Hematopoietic multipotent progenitor cell treated with erythropoietin and hydrocortisone succinate and interleukin-3 and kit ligand, for 8 days (in vitro differentiated cells): Measurements from ENCODE around the gene MNX1.

Experiments used
- DNase-seq: peaks from one replicate; pipeline ENCODE4 v3.0.0-alpha.2; 2015

MNX1 gene

DNA sequence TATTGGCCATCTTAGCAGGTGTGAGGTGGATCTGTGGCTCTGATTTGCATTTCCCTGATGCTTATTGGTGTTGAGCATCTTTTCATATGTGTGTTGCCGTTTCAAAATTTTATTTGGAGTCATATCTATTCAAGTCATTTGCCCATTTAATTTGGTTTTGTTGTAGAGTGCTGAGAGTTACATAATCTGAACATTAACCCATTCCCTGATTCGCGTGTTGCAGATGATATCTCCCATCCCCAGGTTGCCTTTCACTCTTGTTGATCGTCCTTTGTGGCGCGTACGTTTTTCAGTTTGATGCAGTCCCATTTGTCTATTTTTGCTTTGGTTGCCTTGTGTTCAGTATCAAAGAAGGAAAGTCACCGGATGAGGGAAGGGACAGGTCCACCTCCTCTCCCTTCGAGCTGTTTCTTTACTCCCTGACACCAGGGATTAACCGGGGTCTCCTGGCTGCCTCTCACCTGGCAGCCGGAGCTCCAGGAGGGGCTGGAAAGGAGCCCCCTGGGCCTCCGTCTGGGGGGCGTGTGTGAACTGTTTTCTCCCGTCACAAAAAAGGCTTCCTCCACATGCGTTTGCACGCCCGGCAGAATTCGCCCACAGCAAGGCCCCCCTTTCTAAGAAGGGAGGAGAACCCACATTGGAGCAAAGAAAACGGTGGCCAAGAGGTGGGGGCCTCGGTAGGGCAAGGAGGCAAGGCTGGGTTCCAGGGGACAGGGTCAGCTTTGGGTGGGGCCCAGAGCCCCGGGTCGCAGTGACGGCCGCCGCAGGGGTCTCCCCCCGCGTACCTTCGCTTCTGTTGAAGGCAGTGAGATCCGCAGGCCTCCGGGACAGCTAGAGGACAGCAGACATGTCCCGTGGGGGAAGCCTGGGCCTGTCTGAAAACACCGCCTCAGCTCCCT is 8.3 kb downstream of the MNX1 start:
- DNase-seq = no peak

DNA sequence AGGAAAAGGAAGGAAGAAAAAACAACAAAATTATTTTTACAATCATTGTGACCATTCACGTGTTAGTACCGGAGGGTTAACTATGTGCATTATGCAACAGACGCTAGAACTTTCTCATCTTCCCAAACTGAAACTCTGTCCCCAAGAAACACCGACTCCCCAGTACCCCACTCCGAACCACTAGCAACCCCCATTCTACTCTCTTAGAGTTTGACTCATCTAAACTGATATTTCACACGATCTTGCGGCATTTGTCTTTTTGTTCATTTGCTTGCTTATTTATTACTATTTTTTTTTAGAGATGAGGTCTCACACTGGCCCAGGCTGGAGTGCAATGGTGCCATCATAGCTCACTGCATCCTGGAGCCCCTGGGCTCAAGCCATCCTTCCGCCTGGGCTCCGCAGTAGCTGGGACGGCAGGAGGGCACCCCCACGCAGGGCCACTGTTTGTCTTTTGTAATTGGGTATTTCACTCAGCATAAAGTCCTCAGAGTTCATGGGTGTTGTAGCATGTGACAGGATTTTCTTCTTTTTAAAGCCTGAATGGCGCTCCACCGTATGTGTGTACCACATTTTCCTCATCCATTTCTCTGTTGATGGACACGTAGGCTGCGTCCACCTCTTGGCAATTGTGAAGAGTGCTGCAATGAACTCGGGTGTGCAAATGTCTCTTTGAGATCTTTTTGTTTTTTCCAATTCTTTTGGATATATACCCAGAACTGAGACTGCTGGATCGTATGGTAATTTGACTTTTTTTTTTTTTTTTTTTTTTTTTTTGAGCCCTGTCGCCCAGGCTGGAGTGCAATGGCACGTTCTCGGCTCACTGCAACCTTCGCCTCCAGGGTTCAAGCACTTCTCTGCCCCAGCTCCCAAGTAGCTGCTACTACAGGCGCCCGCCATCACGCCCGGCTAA is 9.5 kb downstream of the MNX1 start:
- DNase-seq = no peak

DNA sequence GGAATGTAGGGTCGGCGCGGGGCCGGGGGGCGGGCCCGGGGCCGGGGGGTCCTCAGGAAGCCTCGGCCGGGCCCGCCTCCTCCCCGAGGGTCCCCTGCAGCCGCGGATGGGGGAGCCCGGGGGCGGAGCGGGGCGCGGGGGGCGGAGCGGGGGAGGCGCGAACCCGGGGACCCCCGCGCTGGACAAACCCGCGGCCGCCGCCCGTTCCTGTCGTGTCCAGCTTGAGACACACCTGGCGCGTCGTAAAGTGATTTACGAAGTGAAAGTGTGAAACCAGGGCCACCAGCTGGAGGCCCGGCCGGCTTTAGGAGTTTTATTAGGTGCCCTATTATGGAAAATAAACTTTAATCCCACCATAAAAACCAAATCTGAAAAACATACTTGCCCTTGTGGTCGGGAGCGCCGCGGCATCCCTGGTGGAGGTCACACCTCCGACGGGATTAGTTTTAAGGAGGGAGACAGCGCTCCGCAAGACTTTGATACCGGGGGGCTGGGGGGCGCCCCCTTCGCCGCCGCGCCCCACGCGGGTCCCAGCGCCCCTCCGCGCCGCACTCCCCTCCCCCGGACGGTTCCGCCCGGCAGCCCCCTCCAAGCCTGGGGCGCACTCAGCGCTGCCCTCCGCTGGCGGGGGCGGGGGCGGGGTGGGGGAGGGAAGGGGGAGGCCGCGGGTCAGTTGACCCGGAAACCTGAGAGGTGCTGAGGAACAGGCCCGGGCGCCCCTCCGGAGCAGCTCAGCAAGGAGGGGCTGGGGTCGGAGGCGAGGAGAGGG is 10.3 kb downstream of the MNX1 start:
- DNase-seq = no peak

DNA sequence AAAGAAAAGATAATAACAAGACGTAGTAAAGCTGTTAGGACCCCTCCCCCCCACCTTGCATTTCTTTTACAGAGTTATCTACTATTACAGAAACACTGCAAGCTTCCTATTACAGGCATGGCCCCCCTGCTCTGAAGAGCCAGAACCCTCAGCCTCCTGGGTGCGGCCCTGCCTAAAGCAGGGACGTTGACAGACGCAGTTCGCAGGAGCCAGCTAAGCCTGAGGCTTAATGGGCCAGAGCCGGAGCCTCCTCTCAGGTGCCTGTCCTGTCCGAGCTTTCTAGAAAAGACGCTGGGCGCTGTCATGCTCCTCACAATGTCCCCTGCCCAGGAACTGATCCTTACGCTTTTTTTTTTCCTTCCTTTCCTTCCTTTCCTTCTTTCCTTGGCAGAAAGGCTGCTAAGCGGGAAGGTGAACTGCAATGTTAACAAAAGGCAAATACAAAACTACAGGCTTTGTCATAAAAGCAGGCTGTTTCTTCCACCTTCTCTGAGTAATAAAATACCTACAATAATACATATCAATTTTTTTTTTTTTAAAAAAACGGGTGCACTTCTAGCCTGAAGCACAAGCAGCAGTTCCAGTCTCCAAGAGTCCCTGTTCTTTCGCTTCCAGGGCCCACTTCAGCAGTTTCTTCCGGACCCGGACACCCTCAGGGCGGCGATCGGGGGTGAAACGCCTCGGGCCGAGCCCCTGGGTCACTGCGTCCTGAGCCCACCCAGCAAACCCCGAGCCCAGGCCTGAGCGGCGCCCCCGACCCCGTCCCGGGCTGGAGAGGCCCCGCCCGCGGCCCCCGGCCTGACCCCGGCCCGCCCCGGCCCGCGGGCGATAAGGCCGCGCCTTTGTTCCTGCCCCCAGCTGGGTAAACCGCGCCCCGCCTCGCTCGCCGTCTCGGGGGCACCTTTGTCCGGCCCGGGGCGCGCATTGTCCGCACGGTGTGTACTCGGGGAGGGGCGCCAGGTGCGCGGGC is 11.2 kb downstream of the MNX1 start:
- DNase-seq = no peak

DNA sequence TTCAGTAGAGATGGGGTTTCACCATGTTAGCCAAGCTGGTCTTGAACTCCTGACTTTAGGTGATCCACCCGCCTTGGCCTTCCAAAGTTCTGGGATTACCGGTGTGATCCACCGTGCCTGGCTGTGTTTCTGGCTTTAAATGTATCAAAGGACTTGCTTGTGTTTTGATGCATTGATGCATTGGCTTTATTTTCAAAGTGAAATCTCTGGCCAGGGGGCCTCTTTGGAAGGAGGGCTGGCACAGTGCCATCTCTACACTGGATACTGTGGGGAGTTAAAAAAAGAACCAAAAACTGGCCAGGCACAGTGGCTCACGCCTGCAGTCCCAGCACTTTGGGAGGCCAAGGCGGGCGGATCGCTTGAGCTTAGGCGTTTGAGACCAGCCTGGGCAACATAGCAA is 16.0 kb downstream of the MNX1 start:
- DNase-seq = no peak

DNA sequence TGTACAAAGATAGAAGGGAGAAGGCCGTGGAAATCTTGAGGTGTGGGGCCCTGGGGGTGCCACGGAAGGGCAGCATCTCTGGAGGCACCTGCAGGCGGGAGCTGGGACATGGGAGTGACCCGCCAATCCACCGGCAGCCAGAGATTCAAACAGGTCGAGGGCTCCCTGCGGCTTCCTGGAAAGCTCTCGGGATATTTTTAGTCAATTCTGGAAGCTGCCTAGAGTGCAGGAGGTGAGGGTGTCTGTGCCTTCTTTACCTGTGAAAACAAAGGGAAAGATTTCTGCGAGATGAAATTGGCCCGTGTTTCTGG is 16.6 kb downstream of the MNX1 start:
- no peak for DNase-seq

DNA sequence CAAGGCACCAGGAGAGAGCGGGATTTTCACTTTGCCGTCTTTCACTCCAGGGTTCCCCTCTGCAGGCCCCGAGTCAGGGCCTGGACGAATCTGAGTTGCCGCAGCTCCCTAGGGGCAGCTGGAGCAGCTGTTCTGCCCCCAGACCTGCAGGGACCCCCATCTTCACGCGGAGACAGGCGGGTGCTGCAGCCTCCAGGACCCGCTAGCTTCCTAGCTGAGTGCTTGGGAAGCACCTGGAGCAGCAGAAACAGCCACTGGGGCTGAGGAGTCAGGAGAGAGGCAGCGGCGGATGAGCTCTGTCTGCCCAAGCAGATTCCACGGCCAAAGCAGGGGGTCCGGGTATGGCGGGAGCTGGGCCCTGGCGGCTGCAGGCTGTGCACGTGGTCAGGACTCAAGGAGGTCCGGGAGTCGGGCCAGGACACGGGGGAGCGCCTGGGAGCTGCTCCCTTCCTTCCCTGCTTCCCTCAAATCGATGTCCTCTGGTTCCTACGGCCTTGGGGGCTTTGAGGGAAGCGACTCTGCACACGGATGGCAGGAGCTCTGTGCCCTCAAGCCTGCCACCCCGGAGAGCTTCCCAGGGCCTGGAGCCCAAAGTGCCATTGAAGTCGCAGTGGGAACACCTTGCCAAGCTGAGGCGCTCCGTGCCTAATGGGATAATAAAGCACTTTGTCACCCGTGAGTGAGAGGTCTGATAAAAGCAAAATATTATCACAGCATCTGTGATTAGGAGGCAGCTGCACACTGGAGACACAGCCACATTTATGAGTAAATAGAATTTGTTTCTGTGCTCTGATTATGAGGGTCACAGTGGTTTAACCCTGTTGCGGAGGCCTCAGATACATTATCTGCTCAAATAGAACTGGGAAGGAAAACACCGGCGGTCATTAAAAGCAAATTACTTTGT is 17.2 kb downstream of the MNX1 start:
- no peak for DNase-seq

DNA sequence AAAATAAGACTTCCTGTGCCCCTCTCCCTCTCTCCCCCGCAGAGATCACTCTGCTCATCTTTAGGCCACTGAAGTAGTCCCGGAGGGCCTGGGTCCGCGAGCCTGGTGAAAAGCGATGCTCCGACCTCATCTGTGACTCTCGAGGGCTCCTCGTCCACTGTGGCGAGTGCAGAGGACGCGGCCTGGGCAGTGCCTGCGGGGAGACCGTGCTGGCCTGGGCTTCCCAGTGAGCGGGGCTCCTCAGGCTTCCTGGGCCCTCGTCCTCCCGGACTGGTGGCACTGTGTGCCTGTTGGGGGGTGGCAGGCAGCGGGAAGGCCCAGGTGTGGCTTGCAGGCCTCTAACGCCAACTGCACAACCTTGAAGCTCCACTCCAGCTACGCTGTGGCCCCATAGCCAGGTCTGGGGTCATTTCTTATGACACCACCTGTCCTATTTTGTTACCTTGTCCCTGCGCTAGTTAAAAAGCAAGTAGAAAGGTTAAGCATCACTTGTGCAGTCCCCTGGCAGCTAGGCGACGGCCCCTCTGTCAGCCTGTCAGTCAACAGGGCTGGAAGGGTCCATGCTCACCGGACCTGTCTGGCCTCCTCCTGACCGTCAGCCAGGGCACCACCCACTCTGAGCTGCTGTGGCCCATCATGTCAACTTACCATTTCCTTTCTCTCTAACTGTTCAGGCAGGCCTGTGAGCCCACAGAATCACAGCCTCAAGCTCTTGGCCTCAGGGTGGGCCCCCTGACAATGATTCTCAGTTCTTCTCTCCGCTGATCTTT is 20.5 kb downstream of the MNX1 start:
- DNase-seq = no peak

DNA sequence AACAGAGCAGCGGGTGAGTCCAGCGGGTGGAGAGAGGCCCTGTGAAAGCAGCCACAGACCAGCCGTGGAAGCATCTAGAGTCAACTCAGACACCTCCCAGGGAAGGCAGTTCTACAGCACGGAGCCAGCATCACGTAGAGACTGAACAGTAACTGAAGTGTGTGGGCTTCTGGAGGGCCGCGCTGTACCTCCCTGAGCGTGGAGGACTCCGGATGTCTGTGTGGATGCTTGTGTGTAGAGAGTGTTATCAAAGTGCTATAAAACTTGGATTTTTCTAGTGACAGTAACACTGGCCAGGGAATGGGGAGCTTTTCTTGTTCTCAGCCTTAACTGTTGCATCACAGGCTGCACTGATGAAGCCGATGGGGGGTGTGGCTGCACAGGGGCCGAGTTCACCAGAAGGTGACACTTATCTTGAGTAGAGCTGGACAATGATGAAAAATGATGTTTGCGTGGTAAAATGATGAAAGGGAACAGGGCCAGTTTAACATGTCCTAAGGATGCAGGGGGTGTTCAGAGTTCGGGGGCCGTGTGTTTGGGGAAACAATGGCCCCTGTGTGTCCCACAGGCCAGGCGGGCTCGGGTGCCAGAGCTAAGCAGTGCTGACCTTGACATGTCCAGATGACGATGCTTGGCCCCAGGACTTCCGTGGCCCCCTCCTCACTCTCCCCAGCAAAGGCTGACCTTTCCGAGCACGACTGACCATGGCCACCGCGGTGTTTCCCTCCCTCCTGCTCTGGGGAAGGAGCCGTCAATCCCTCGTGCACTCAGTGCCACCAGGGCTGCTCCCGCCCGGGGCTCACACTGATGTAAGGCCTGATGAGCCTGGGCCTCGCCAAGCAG is 21.9 kb downstream of the MNX1 start:
- no peak for DNase-seq

DNA sequence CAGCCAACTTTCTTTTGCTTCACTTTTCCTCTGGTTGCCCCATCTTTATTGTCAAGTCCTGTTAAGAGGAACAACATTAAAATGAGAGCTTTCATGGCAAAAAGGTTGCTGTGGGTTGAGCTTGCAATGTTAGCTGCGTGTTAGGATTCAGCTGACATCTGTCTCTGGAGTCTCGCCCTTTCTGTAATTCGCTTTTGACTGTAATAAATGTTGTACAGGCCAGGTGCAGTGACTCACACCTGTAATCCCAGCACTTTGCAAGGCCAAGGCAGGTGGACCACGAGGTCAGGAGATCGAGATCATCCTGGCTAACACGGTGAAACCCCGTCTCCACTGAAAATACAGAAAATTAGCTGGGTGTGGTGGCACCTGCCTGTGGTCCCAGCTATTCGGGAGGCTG is 24.1 kb downstream of the MNX1 start:
- no peak for DNase-seq

DNA sequence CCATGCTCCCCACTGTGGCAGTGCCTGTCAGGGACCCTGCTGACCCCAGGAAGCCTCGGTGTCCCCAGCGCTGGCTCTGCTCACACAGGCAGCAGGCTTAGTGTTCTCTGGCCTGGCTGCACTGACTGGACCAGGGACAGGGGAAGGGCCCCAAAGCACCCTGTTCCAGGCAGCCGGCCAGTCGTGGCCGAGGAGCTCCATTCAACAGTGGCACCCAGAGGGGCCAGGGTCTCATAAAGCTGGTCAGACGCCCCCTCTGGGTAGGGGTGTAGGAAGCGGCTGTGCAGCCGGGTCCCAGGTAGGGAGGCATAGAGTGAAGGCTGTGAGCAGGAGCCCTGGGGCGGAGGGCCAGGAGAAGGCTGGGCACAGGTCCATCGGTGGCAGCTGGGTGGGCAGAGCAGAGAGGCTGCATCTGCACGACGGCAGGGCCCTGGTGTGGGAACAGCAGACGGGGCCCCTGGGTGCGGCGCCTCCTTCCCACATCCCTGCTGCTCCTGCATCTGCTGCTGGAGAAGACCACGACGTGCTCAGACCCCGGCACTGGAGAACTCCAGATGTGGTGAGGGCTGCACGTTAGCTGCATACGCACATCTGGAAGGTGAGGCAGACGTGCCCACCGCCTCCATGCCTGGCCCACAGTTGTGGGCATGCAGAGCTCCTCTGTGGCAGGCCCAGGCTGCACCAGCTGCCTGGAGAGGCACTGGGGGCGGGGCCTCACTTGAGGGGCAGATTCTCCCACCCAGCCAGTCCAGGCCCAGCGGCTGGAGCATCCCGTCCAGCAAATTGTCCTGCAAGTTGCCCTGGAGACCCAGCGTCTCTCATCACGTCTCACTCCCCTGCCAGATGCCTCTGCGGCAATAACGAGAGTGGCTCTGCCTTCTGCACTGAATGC is 25.1 kb downstream of the MNX1 start:
- no peak for DNase-seq

DNA sequence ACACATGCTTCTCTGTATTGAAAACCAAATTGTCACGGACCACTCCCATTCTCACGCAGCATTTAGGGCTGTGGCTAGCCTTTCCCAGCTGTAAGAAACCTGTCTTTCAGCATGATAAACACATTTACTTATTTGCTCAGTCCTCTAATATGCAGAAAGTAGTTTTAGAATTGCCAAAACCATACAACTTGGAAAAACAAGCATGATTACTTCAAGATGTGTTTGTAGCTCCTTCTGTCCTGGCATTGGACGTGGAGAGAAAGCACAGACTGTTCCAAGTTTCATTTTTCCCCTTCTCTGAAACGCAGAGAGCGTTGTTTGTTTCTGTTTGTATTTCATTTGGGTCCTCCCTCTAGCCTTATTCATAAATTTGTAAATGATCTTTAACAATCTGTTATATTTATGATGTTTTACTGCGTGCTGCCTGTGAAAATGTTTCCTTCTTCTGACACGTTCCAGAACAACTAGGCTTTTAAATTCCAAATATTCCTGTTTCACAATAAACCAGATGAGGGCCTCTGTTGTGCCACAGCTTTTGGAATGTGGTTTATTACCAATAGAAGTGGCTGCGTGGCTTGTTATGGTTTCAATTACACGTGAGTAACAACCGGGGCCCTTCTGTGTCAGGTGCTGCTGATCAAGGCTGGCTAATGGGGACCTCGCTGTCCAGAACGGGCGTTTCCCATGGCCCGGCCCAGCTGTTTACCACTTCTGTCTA is 26.1 kb downstream of the MNX1 start:
- DNase-seq = no peak

DNA sequence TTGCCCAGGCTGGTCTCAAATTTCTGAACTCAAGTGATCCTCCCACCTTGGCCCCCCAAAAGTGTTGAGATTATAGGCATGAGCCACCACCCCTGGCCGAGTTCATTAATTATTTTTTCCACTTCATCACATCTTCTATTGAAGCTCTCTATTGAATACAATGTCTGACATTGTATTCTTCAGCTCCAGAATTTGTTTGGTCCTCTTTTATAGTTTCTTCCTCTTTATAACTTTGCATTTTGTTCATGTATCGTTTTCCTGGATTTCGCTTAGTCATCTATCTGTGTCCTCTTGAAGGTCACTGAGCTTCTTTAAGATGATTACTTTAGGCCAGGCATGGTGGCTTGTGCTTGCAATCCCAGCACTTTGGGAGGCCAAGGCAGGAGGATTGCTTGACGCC is 30.8 kb downstream of the MNX1 start:
- no peak for DNase-seq

DNA sequence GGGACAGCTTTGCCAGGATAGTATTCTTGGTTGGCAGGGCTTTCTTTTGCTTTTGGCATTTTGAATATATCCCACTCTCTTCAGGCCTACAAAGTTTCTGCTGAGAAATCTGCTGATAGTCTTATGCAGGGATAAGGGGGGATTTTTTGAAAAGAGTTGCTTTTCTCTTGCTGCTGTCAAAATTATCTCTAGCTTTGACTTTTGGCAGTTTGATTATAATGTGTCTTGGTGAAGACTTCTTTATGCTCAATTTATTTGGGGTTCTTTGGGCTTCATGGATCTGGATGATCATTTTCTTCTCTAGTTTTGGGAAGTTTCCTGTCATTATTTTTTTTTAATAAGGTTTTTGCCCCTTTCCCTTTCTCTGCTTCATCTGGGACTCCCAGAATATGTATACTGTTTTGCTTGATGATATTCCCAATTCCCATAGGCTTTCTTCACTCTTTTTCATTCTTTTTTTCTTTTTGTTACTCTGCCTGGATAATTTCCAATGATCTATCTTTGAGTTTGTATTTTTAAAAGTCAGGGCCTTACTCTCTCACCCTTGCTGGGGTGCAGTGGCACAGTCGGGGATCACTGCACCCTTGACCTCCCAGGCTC is 31.4 kb downstream of the MNX1 start:
- no peak for DNase-seq

DNA sequence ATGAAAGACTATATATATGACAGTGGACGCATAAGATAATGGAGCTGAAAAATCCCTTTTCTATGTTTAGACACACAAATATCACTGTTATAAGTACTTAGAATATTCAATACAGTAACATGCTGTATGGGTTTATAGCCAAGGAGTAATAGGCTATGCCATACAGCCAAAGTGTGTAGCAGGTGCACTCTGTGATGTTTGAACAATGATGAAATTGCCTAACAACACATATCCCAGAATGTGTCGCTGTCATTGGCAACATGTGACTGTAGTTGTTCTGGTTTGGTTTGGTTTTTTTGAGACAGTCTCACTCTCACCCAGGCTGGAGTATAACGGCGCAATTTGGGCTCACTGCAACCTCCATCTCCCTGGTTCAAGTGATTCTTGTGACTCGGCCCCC is 34.8 kb downstream of the MNX1 start:
- no peak for DNase-seq

DNA sequence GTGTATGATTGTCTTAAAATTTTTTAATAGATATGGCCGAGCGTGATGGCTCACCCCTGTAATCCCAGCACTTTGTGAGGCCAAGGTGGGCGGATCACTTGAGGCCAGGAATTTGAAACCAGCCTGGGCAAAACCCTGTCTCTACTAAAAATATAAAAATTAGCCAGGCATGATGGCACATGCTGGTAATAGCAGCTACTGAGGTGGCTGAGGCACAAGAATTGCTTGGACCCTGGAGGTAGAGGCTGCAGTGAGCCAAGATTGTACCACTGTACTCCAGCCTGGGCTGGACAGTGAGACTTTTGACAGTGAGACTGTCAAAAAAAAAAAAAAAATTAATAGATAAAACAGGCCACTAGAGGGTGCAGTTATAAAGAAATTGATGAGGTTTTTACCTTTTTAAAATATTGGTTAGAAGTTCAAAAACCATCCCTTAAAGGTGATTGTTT is 40.5 kb downstream of the MNX1 start:
- peak; percentile 21 for DNase-seq

DNA sequence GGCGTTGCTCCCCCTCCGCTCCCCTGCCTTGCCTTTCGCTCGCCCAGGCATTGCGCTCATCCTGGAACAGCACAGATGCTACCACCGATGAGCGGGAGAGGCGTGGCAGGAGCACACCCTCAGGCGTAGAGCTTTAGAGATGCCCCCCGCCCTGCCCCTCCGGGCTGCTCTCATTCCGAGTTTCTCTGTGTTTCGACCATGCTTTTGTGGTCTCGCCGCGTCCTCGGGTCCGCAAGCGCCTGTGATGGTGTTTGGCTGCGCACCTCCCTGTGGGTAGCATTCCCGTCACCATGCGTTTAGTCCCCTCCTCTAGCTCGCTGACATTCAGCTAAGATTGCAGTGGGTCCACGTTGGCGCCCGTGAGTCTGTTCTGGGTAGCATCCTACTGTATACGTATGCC is 42.3 kb downstream of the MNX1 start:
- no peak for DNase-seq
